K562 (cell line): Measurements from ENCODE around the gene P2RY13. TPM values are rescaled to one million over a fixed set of nuclear protein-coding genes. Genes with fewer than 3 reads are reported as not detected.

Source experiments
- polyA plus RNA-seq, 8 experiments: library from polyadenylated mRNA; depleted of rRNA in 4 of 8; stranded (reverse) in 5 of 8; unstranded in 3 of 8; fragments of >200 nt; fragmentation: Nextera tagmentation in 2 of 8; fragmentation: Illumina TruSeq in 1 of 8; extraction: Ambion mirVana in 2 of 8; extraction: Trizol in 1 of 8; gene quantifications; 2 replicates each; pipeline versions ENCODE4 v1.2.1 to v1.2.3, GENCODE V29; 2011 to 2014; ENCODE audit warnings: inconsistent platforms in 1 of 8, missing spikeins in 1 of 8
- total RNA-seq, 7 experiments: library from RNA; depleted of rRNA in 6 of 7; stranded (reverse); fragments of >200 nt in 6 of 7; fragmentation: Illumina TruSeq in 2 of 7; extraction: Trizol in 2 of 7; gene quantifications; 2 replicates each; pipeline versions ENCODE4 v1.2.1 to v1.2.3, GENCODE V29; 2011 to 2021; ENCODE audit warnings: low replicate concordance in 1 of 7
- TF ChIP-seq, protein P1 (sequence below): fragments of 200-600 bp; sonication (generic); IDR thresholded peaks from one replicate; pipeline ENCODE4 v1.6.1; 2012; ENCODE audit warnings: mild to moderate bottlenecking, low read depth, low read length, inconsistent platforms

The P2RY13 gene
- total and polyA plus RNA-seq, 9 of the 15 experiments (the other 6 are each of a cell fraction or from before 2014, with no cell fraction given), result not detected

DNA sequence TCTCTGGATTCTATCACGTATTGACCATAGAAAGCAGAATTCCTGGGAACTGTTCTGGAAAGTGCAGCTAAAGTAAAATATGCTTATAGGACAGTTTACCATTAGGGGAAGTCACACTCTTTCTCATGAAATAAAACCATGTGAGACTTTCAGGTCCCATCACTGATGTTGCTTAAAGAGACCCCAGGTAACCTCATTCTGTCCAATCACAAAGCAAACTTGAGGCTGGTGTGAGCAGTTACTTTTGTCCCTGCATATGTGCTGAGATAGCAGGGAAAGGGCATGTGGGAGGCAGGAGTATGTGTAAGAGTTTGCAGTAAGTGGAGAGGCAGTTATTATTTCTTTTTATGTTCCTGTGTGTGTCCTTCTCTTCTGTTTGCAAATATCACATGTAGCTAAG lies 28.8 kb downstream of the P2RY13 start (continued):
- TF ChIP-seq, protein P1, sequence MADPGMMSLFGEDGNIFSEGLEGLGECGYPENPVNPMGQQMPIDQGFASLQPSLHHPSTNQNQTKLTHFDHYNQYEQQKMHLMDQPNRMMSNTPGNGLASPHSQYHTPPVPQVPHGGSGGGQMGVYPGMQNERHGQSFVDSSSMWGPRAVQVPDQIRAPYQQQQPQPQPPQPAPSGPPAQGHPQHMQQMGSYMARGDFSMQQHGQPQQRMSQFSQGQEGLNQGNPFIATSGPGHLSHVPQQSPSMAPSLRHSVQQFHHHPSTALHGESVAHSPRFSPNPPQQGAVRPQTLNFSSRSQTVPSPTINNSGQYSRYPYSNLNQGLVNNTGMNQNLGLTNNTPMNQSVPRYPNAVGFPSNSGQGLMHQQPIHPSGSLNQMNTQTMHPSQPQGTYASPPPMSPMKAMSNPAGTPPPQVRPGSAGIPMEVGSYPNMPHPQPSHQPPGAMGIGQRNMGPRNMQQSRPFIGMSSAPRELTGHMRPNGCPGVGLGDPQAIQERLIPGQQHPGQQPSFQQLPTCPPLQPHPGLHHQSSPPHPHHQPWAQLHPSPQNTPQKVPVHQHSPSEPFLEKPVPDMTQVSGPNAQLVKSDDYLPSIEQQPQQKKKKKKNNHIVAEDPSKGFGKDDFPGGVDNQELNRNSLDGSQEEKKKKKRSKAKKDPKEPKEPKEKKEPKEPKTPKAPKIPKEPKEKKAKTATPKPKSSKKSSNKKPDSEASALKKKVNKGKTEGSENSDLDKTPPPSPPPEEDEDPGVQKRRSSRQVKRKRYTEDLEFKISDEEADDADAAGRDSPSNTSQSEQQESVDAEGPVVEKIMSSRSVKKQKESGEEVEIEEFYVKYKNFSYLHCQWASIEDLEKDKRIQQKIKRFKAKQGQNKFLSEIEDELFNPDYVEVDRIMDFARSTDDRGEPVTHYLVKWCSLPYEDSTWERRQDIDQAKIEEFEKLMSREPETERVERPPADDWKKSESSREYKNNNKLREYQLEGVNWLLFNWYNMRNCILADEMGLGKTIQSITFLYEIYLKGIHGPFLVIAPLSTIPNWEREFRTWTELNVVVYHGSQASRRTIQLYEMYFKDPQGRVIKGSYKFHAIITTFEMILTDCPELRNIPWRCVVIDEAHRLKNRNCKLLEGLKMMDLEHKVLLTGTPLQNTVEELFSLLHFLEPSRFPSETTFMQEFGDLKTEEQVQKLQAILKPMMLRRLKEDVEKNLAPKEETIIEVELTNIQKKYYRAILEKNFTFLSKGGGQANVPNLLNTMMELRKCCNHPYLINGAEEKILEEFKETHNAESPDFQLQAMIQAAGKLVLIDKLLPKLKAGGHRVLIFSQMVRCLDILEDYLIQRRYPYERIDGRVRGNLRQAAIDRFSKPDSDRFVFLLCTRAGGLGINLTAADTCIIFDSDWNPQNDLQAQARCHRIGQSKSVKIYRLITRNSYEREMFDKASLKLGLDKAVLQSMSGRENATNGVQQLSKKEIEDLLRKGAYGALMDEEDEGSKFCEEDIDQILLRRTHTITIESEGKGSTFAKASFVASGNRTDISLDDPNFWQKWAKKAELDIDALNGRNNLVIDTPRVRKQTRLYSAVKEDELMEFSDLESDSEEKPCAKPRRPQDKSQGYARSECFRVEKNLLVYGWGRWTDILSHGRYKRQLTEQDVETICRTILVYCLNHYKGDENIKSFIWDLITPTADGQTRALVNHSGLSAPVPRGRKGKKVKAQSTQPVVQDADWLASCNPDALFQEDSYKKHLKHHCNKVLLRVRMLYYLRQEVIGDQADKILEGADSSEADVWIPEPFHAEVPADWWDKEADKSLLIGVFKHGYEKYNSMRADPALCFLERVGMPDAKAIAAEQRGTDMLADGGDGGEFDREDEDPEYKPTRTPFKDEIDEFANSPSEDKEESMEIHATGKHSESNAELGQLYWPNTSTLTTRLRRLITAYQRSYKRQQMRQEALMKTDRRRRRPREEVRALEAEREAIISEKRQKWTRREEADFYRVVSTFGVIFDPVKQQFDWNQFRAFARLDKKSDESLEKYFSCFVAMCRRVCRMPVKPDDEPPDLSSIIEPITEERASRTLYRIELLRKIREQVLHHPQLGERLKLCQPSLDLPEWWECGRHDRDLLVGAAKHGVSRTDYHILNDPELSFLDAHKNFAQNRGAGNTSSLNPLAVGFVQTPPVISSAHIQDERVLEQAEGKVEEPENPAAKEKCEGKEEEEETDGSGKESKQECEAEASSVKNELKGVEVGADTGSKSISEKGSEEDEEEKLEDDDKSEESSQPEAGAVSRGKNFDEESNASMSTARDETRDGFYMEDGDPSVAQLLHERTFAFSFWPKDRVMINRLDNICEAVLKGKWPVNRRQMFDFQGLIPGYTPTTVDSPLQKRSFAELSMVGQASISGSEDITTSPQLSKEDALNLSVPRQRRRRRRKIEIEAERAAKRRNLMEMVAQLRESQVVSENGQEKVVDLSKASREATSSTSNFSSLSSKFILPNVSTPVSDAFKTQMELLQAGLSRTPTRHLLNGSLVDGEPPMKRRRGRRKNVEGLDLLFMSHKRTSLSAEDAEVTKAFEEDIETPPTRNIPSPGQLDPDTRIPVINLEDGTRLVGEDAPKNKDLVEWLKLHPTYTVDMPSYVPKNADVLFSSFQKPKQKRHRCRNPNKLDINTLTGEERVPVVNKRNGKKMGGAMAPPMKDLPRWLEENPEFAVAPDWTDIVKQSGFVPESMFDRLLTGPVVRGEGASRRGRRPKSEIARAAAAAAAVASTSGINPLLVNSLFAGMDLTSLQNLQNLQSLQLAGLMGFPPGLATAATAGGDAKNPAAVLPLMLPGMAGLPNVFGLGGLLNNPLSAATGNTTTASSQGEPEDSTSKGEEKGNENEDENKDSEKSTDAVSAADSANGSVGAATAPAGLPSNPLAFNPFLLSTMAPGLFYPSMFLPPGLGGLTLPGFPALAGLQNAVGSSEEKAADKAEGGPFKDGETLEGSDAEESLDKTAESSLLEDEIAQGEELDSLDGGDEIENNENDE, result no peak
